Smooth muscle cell (in vitro differentiated cells): ENCODE results near the gene ANO7. TPM values are rescaled to one million over a fixed set of nuclear protein-coding genes. Genes with fewer than 3 reads are reported as not detected.

Experiments
- DNase-seq: peaks from one replicate; lab custom pipeline; 2025; ENCODE audit not compliant: unreplicated experiment; lab: John Stamatoyannopoulos, UW
- H2AFZ ChIP-seq: fragments of 200-600 bp; sonication (generic); 2 replicates; pipeline ENCODE4 v1.6.0; 2016; ENCODE audit warnings: antibody characterized with exemption, low read depth, mild to moderate bottlenecking
- H3F3A ChIP-seq: fragments of 200-600 bp; sonication (generic); 2 replicates; pipeline ENCODE4 v1.6.0; 2017; ENCODE audit warnings: antibody characterized with exemption, low read depth
- H3K27ac ChIP-seq: fragments of 200-600 bp; sonication (generic); 2 replicates; pipeline ENCODE4 v1.5.1; 2016; ENCODE audit warnings: low read depth, mild to moderate bottlenecking
- H3K27me3 ChIP-seq: fragments of 200-600 bp; sonication (generic); 2 replicates; pipeline ENCODE4 v1.6.1; 2016; ENCODE audit warnings: low read depth, mild to moderate bottlenecking
- H3K36me3 ChIP-seq: fragments of 200-600 bp; sonication (generic); 2 replicates; pipeline ENCODE4 v1.5.1; 2016; ENCODE audit warnings: low read depth
- H3K4me1 ChIP-seq: fragments of 200-600 bp; sonication (generic); 2 replicates; pipeline ENCODE4 v1.5.1; 2016; ENCODE audit warnings: low read depth
- H3K4me2 ChIP-seq: fragments of 200-600 bp; sonication (generic); 2 replicates; pipeline ENCODE4 v1.6.0; 2016; ENCODE audit warnings: mild to moderate bottlenecking
- H3K4me3 ChIP-seq: fragments of 200-600 bp; sonication (generic); 2 replicates; pipeline ENCODE4 v1.5.1; 2016; ENCODE audit warnings: mild to moderate bottlenecking
- H3K79me2 ChIP-seq: fragments of 200-600 bp; sonication (generic); 2 replicates; pipeline ENCODE4 v1.6.0; 2016; ENCODE audit warnings: low read depth, mild to moderate bottlenecking
- H3K9ac ChIP-seq: fragments of 200-600 bp; sonication (generic); 2 replicates; pipeline ENCODE4 v1.6.0; 2016; ENCODE audit warnings: low read depth
- H3K9me3 ChIP-seq: fragments of 200-600 bp; sonication (generic); replicated peaks from 2 replicates; pipeline ENCODE4 v1.5.1; 2016; ENCODE audit warnings: low read depth
- H4K20me1 ChIP-seq: fragments of 200-600 bp; sonication (generic); 2 replicates; pipeline ENCODE4 v1.6.0; 2016; ENCODE audit warnings: low read depth
- WGBS: methylation state at CpG from one replicate; pipeline ENCODE4 v1.1.7; 2016; ENCODE audit warnings: low lambda C conversion rate; 5-methylcytosine and 5-hydroxymethylcytosine counted together
- polyA plus RNA-seq: library from polyadenylated mRNA; unstranded; fragments of >200 nt; fragmentation: Nextera tagmentation; extraction: Ambion mirVana; gene quantifications from 2 replicates; pipeline ENCODE4 v1.2.1, GENCODE V29; 2016
- total RNA-seq: library from RNA; depleted of rRNA; stranded (reverse); fragments of >200 nt; gene quantifications from 2 replicates; pipeline ENCODE4 v1.2.3, GENCODE V29; 2014
- TF ChIP-seq, protein P1 (sequence below): fragments of 200-600 bp; sonication (generic); IDR thresholded peaks from 2 replicates; pipeline ENCODE4 v1.5.1; 2017; ENCODE audit warnings: borderline replicate concordance, mild to moderate bottlenecking, antibody characterized with exemption; ENCODE audit not compliant: insufficient read depth, poor library complexity, severe bottlenecking

Gene ANO7
- total and polyA plus RNA-seq, 2 experiments from 2014 or later, result 1.3 to 1.4 TPM

DNA sequence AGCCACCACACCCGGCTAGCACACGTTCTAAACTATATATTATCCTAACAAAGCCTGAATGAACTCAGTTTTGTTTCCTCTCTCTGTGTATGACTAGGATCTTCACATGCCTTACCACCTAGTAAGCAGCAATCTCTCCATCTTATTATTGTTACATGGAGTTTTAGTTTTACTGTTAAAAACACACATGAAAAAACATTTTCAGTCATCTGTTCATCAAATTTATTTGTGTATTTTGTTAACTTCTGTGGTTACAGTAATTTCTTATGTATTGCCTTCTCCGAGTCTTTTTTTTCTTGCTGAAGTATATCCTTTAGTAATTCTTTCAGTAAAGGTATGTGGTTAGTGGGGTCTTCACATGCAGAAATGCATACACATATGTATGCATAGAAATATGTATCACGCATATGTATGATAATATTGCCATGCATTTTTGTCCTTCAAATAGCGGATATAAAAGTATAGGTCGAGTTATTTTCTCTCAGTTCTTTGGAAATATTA, 31.4 kb downstream of the ANO7 start:
- 94% methylated on average over 6 of the region's 6 CpGs for WGBS

GRCh38 chr2:241223211-241224017, 34.9 kb downstream of the ANO7 start:
- Histone ChIP-seq H3K79me2 (peaks cover 7% of the 10 kb centered on the region), H3F3A (peaks cover 31% of the 10 kb centered on the region), H3K4me2 (no peak overlapping the region), H2AFZ (no peak overlapping the region), H3K9me3 (no peaks in the 10 kb centered on the region), H3K9ac (no peak overlapping the region), H3K36me3 (no peaks in the 10 kb centered on the region), H3K27me3 (no peaks in the 10 kb centered on the region), H3K4me1 (peaks cover 5% of the 10 kb centered on the region), H4K20me1 (peaks cover 71% of the 10 kb centered on the region), H3K27ac (peak overlapping the region; percentile 11), H3K4me3 (no peak overlapping the region)
- 75% methylated on average over 23 of the region's 23 CpGs for WGBS
- DNase-seq, result no peak
- TF ChIP-seq, protein P1, sequence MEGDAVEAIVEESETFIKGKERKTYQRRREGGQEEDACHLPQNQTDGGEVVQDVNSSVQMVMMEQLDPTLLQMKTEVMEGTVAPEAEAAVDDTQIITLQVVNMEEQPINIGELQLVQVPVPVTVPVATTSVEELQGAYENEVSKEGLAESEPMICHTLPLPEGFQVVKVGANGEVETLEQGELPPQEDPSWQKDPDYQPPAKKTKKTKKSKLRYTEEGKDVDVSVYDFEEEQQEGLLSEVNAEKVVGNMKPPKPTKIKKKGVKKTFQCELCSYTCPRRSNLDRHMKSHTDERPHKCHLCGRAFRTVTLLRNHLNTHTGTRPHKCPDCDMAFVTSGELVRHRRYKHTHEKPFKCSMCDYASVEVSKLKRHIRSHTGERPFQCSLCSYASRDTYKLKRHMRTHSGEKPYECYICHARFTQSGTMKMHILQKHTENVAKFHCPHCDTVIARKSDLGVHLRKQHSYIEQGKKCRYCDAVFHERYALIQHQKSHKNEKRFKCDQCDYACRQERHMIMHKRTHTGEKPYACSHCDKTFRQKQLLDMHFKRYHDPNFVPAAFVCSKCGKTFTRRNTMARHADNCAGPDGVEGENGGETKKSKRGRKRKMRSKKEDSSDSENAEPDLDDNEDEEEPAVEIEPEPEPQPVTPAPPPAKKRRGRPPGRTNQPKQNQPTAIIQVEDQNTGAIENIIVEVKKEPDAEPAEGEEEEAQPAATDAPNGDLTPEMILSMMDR, result no peak

More for the DNA sequence above, 31.4 kb downstream of the ANO7 start:
- Histone ChIP-seq H3K27me3 (no peaks in the 10 kb centered on the region), H3F3A (peaks cover 8% of the 10 kb centered on the region), H2AFZ (no peak overlapping the region), H3K79me2 (peaks cover 7% of the 10 kb centered on the region), H3K4me1 (peaks cover 5% of the 10 kb centered on the region), H3K36me3 (no peaks in the 10 kb centered on the region), H3K9me3 (no peaks in the 10 kb centered on the region), H3K4me3 (no peak overlapping the region), H4K20me1 (peaks cover 36% of the 10 kb centered on the region), H3K9ac (no peak overlapping the region), H3K4me2 (no peak overlapping the region), H3K27ac (no peak overlapping the region)
- TF ChIP-seq, protein P1, result no peak
- no peak for DNase-seq

DNA sequence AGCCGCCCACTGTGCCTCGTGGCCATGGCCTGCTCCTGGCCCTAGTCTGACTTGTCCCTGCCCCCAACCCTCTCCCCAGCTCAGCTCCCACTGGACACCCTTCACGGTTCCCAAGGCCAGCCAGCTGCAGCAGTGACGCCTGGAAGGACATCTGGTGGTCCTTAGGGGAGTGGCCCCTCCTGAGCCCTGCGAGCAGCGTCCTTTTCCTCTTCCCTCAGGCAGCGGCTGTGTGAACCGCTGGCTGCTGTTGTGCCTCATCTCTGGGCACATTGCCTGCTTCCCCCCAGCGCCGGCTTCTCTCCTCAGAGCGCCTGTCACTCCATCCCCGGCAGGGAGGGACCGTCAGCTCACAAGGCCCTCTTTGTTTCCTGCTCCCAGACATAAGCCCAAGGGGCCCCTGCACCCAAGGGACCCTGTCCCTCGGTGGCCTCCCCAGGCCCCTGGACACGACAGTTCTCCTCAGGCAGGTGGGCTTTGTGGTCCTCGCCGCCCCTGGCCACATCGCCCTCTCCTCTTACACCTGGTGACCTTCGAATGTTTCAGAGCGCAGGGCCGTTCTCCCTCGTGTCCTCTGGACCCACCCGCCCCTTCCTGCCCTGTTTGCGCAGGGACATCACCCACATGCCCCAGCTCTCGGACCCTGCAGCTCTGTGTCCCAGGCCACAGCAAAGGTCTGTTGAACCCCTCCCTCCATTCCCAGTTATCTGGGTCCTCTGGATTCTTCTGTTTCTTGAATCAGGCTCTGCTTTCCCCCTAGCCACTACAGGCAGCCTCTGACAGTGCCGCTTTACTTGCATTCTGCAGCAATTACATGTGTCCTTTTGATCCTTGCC, 35.8 kb downstream of the ANO7 start:
- Histone ChIP-seq H3K4me1 (peaks cover under 1% of the 10 kb centered on the region), H4K20me1 (peaks cover 80% of the 10 kb centered on the region), H3K9me3 (no peaks in the 10 kb centered on the region), H3F3A (peaks cover 39% of the 10 kb centered on the region), H3K4me2 (no peak overlapping the region), H3K9ac (no peak overlapping the region), H3K27ac (peak overlapping the region; percentile 11), H2AFZ (no peak overlapping the region), H3K36me3 (no peaks in the 10 kb centered on the region), H3K4me3 (no peak overlapping the region), H3K79me2 (peaks cover 7% of the 10 kb centered on the region), H3K27me3 (no peaks in the 10 kb centered on the region)
- TF ChIP-seq, protein P1, result no peak
- no peak for DNase-seq
- WGBS, result 76% methylated on average over 26 of the region's 26 CpGs
